ENCODE results near the gene MAPRE2. TPM values are rescaled to one million over a fixed set of nuclear protein-coding genes. Genes with fewer than 3 reads are reported as not detected.

Gene MAPRE2
- total RNA-seq, 1 donor from 2014 or later: 120 TPM

GRCh38 chr18:35174093-35174731 lies 133.0 kb downstream of the MAPRE2 start:
- peaks cover 13% of the 10 kb centered on the region for H3K4me1 ChIP-seq
- no peak overlapping the region for H3K4me3 ChIP-seq
- H3K27me3 ChIP-seq (ENCODE audit: low read depth): no peaks in the 10 kb centered on the region
- TF ChIP-seq, protein P1, sequence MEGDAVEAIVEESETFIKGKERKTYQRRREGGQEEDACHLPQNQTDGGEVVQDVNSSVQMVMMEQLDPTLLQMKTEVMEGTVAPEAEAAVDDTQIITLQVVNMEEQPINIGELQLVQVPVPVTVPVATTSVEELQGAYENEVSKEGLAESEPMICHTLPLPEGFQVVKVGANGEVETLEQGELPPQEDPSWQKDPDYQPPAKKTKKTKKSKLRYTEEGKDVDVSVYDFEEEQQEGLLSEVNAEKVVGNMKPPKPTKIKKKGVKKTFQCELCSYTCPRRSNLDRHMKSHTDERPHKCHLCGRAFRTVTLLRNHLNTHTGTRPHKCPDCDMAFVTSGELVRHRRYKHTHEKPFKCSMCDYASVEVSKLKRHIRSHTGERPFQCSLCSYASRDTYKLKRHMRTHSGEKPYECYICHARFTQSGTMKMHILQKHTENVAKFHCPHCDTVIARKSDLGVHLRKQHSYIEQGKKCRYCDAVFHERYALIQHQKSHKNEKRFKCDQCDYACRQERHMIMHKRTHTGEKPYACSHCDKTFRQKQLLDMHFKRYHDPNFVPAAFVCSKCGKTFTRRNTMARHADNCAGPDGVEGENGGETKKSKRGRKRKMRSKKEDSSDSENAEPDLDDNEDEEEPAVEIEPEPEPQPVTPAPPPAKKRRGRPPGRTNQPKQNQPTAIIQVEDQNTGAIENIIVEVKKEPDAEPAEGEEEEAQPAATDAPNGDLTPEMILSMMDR (IDR thresholded peaks at IDR 0.05; ENCODE audit: borderline replicate concordance): no peak
- DNase-seq: no peak
- intact Hi-C loops (cut with micrococcal nuclease): no loop called here
- H3K9me3 ChIP-seq (replicated peaks): peaks cover 13% of the 10 kb centered on the region
- H3K27ac ChIP-seq (replicated peaks): no peak overlapping the region
- no peaks in the 10 kb centered on the region for H3K36me3 ChIP-seq

GRCh38 chr18:35174745-35175144 lies 133.5 kb downstream of the MAPRE2 start:
- Histone ChIP-seq H3K4me1 (peaks cover 13% of the 10 kb centered on the region), H3K4me3 (no peak overlapping the region), H3K27me3 (ENCODE audit: low read depth) (no peaks in the 10 kb centered on the region), H3K9me3 (replicated peaks) (peaks cover 13% of the 10 kb centered on the region), H3K27ac (replicated peaks) (no peak overlapping the region), H3K36me3 (no peaks in the 10 kb centered on the region)
- intact Hi-C loops (cut with micrococcal nuclease): no loop called here
- no peak for DNase-seq
- TF ChIP-seq, protein P1 (IDR thresholded peaks at IDR 0.05; ENCODE audit: borderline replicate concordance): no peak

GRCh38 chr18:35176925-35177324 lies 135.7 kb downstream of the MAPRE2 start:
- H3K9me3 ChIP-seq (replicated peaks): peaks cover 10% of the 10 kb centered on the region
- H3K4me3 ChIP-seq: no peak overlapping the region
- TF ChIP-seq, protein P1 (IDR thresholded peaks at IDR 0.05; ENCODE audit: borderline replicate concordance): no peak
- no peaks in the 10 kb centered on the region for H3K36me3 ChIP-seq
- H3K4me1 ChIP-seq: peaks cover 13% of the 10 kb centered on the region
- no peaks in the 10 kb centered on the region for H3K27me3 ChIP-seq (ENCODE audit: low read depth)
- DNase-seq: no peak
- intact Hi-C loops (cut with micrococcal nuclease): no loop called here
- no peak overlapping the region for H3K27ac ChIP-seq (replicated peaks)

DNA sequence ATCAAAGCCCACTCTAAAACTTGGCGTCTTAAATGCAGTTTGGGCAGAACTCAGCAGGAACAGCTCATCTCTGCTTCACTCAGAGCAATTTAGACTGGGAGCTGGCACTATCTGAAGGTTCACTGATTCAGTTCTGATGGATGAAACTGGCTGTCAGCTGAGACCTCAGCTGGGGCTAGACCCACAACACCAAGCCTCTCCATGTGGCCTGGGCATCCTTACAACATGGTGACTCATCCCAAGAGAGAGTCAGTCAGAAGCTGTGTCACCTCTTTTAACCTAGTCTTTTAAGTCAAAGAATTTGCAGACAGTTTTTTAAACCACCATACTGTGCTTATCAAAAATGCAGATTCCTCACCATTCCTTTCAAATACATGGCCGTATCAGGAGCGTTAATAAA lies 137.0 kb downstream of the MAPRE2 start:
- Histone ChIP-seq H3K27ac (replicated peaks) (no peak overlapping the region), H3K4me3 (no peak overlapping the region), H3K4me1 (peaks cover 13% of the 10 kb centered on the region), H3K9me3 (replicated peaks) (peaks cover 10% of the 10 kb centered on the region), H3K27me3 (ENCODE audit: low read depth) (no peaks in the 10 kb centered on the region), H3K36me3 (no peaks in the 10 kb centered on the region)
- TF ChIP-seq, protein P1 (IDR thresholded peaks at IDR 0.05; ENCODE audit: borderline replicate concordance): no peak
- DNase-seq: no peak
- intact Hi-C loops (cut with micrococcal nuclease): no loop called here

- Histone ChIP-seq H3K4me1 (peaks cover 1% of the 10 kb centered on the region), H3K4me3 (no peak overlapping the region), H3K27me3 (ENCODE audit: low read depth) (no peaks in the 10 kb centered on the region), H3K36me3 (no peaks in the 10 kb centered on the region), H3K27ac (replicated peaks) (no peak overlapping the region), H3K9me3 (replicated peaks) (peaks cover 10% of the 10 kb centered on the region)
- TF ChIP-seq, protein P1 (IDR thresholded peaks at IDR 0.05; ENCODE audit: borderline replicate concordance): no peak
- intact Hi-C loops (cut with micrococcal nuclease): no loop called here
- DNase-seq: no peak
Measured at GRCh38 chr18:35179906-35180305, 138.7 kb downstream of the MAPRE2 start.
